Cardiac muscle cell (in vitro differentiated cells and primary cell): Measurements from ENCODE around the gene MOV10L1. TPM values are rescaled to one million over a fixed set of nuclear protein-coding genes. Genes with fewer than 3 reads are reported as not detected.

Source experiments
- DNase-seq, 2 donors: peaks; one replicate each; pipeline versions ENCODE4 v3.0.0 to v3.0.0-alpha.2; 2010 to 2017; ENCODE audit warnings: low read depth in 1 of 2, low spot score in 1 of 2
- H3K27ac ChIP-seq: fragments of 200-600 bp; sonication (generic); 2 replicates; pipeline ENCODE4 v1.5.1; 2016
- H3K27me3 ChIP-seq: fragments of 200-600 bp; sonication (generic); 2 replicates; pipeline ENCODE4 v1.6.0; 2016; ENCODE audit warnings: control low read depth
- H3K36me3 ChIP-seq: fragments of 200-600 bp; sonication (generic); 2 replicates; pipeline ENCODE4 v1.5.1; 2016; ENCODE audit warnings: control low read depth
- H3K4me1 ChIP-seq: fragments of 200-600 bp; sonication (generic); 2 replicates; pipeline ENCODE4 v1.8.1; 2017; ENCODE audit warnings: low read depth, mild to moderate bottlenecking, mixed run types
- H3K4me3 ChIP-seq: fragments of 200-600 bp; sonication (generic); 2 replicates; pipeline ENCODE4 v1.5.1; 2016; ENCODE audit warnings: mild to moderate bottlenecking
- H3K9me3 ChIP-seq: fragments of 200-600 bp; sonication (generic); 2 replicates; pipeline ENCODE4 v1.5.1; 2017; ENCODE audit warnings: low read depth, mild to moderate bottlenecking, control low read depth
- CTCF ChIP-seq: IDR thresholded peaks from 2 replicates; pipeline ENCODE4 v1.5.1; 2012; ENCODE audit warnings: low read depth, mild to moderate bottlenecking, low read length
- polyA plus RNA-seq: library from polyadenylated mRNA; unstranded; fragments of >200 nt; fragmentation: Nextera tagmentation; extraction: Ambion mirVana; gene quantifications from 2 replicates; pipeline ENCODE4 v1.2.1, GENCODE V29; 2016
- total RNA-seq: library from RNA; depleted of rRNA; stranded (reverse); fragments of >200 nt; gene quantifications from 2 replicates; pipeline ENCODE4 v1.2.3, GENCODE V29; 2016

Gene MOV10L1
- total and polyA plus RNA-seq, 2 experiments from 2014 or later, result 1.1 TPM; not detected in 1

GRCh38 chr22:50171319-50171964 is 81.6 kb downstream of the MOV10L1 start:
- Histone ChIP-seq H3K36me3 (no peaks in the 10 kb centered on the region), H3K9me3 (no peaks in the 10 kb centered on the region), H3K4me1 (peaks cover 34% of the 10 kb centered on the region), H3K27ac (no peak overlapping the region), H3K4me3 (peak overlapping the region; percentile 51), H3K27me3 (peaks cover 8% of the 10 kb centered on the region)
- peak; percentile 13 to 64 for DNase-seq
- no peak for TF ChIP-seq CTCF

- Histone ChIP-seq H3K4me3 (no peak overlapping the region), H3K9me3 (no peaks in the 10 kb centered on the region), H3K27ac (no peak overlapping the region), H3K4me1 (peaks cover 37% of the 10 kb centered on the region), H3K36me3 (no peaks in the 10 kb centered on the region), H3K27me3 (peaks cover 8% of the 10 kb centered on the region)
- no peak for TF ChIP-seq CTCF
- DNase-seq, result no peak
Measured at GRCh38 chr22:50171965-50172421, 82.2 kb downstream of the MOV10L1 start.

GRCh38 chr22:50173311-50173982 is 83.6 kb downstream of the MOV10L1 start:
- no peak for DNase-seq
- Histone ChIP-seq H3K9me3 (no peaks in the 10 kb centered on the region), H3K4me3 (no peak overlapping the region), H3K27ac (no peak overlapping the region), H3K36me3 (peaks cover 3% of the 10 kb centered on the region), H3K27me3 (peaks cover 8% of the 10 kb centered on the region), H3K4me1 (peaks cover 37% of the 10 kb centered on the region)
- no peak for TF ChIP-seq CTCF

GRCh38 chr22:50173983-50174355 is 84.2 kb downstream of the MOV10L1 start:
- DNase-seq, result no peak
- Histone ChIP-seq H3K36me3 (peaks cover 3% of the 10 kb centered on the region), H3K4me3 (no peak overlapping the region), H3K27me3 (peaks cover 7% of the 10 kb centered on the region), H3K4me1 (peaks cover 31% of the 10 kb centered on the region), H3K9me3 (no peaks in the 10 kb centered on the region), H3K27ac (no peak overlapping the region)
- no peak for TF ChIP-seq CTCF

- no peaks in the 10 kb centered on the region for H3K9me3 ChIP-seq
- TF ChIP-seq CTCF, result no peak
Measured at GRCh38 chr22:50174382-50175190, 84.8 kb downstream of the MOV10L1 start.

More at GRCh38 chr22:50174382-50175190, 84.8 kb downstream of the MOV10L1 start:
- Histone ChIP-seq H3K36me3 (peaks cover 3% of the 10 kb centered on the region), H3K27ac (no peak overlapping the region), H3K4me1 (peaks cover 25% of the 10 kb centered on the region), H3K27me3 (peaks cover under 1% of the 10 kb centered on the region), H3K4me3 (no peak overlapping the region)
- DNase-seq, result no peak
